Measurements from ENCODE around the gene OSR1.

- no peak for TF ChIP-seq EZH2 (IDR thresholded peaks at IDR 0.05; ENCODE audit: borderline replicate concordance, low read length)
- TF ChIP-seq, protein P1, sequence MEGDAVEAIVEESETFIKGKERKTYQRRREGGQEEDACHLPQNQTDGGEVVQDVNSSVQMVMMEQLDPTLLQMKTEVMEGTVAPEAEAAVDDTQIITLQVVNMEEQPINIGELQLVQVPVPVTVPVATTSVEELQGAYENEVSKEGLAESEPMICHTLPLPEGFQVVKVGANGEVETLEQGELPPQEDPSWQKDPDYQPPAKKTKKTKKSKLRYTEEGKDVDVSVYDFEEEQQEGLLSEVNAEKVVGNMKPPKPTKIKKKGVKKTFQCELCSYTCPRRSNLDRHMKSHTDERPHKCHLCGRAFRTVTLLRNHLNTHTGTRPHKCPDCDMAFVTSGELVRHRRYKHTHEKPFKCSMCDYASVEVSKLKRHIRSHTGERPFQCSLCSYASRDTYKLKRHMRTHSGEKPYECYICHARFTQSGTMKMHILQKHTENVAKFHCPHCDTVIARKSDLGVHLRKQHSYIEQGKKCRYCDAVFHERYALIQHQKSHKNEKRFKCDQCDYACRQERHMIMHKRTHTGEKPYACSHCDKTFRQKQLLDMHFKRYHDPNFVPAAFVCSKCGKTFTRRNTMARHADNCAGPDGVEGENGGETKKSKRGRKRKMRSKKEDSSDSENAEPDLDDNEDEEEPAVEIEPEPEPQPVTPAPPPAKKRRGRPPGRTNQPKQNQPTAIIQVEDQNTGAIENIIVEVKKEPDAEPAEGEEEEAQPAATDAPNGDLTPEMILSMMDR (conservative IDR thresholded peaks at IDR 0.05 in 1 of 2, IDR thresholded peaks at IDR 0.05 in 1 of 2; ENCODE audit: extremely low read depth in 1 of 2, insufficient read depth in 1 of 2, low read depth in 1 of 2, low read length in 2 of 2), result no peak
Observed at GRCh38 chr2:19392191-19392590, 33.8 kb upstream of the OSR1 start.

Measured in mammary epithelial cell (primary cell).